ENCODE results near the gene CEP41. TPM values are rescaled to one million over a fixed set of nuclear protein-coding genes. Genes with fewer than 3 reads are reported as not detected.

Gene CEP41
- total and polyA plus RNA-seq, 4 donors: 2.3 to 3.5 (median 2.8) TPM

DNA sequence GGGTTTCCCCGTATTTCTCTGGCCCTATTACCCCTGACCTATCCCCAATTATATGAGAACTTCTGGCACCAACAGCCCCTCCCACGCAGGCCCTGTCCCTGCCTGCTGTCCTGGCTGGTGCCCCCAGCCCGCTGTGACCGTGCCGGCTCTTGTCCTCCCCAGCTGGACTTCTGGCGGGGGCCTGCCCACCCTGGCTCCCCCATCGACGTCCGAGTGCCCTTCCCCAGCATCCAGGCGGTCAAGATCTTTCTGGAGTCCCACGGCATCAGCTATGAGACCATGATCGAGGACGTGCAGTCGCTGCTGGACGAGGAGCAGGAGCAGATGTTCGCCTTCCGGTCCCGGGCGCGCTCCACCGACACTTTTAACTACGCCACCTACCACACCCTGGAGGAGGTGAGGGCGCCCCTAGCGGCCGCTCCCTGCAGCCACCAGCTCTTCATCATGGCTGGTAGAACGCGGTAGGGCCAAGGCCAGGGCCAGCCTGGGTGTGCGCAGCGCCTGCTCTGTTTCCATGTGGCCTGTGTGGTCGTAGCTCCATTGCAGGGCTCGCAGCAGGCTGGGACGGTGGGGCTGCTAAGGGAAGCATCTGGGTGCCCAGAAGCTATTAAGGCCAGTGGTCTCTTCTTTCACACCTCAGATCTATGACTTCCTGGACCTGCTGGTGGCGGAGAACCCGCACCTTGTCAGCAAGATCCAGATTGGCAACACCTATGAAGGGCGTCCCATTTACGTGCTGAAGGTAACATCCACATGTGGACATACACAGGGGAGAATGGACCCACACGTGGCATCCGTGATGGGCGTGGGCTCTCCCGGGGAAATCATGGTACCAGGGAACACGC, 59.1 kb downstream of the CEP41 start (continued):
- TF ChIP-seq, protein P1, sequence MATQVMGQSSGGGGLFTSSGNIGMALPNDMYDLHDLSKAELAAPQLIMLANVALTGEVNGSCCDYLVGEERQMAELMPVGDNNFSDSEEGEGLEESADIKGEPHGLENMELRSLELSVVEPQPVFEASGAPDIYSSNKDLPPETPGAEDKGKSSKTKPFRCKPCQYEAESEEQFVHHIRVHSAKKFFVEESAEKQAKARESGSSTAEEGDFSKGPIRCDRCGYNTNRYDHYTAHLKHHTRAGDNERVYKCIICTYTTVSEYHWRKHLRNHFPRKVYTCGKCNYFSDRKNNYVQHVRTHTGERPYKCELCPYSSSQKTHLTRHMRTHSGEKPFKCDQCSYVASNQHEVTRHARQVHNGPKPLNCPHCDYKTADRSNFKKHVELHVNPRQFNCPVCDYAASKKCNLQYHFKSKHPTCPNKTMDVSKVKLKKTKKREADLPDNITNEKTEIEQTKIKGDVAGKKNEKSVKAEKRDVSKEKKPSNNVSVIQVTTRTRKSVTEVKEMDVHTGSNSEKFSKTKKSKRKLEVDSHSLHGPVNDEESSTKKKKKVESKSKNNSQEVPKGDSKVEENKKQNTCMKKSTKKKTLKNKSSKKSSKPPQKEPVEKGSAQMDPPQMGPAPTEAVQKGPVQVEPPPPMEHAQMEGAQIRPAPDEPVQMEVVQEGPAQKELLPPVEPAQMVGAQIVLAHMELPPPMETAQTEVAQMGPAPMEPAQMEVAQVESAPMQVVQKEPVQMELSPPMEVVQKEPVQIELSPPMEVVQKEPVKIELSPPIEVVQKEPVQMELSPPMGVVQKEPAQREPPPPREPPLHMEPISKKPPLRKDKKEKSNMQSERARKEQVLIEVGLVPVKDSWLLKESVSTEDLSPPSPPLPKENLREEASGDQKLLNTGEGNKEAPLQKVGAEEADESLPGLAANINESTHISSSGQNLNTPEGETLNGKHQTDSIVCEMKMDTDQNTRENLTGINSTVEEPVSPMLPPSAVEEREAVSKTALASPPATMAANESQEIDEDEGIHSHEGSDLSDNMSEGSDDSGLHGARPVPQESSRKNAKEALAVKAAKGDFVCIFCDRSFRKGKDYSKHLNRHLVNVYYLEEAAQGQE (IDR thresholded peaks at IDR 0.05): no peak
- TF ChIP-seq JUND (IDR thresholded peaks at IDR 0.05) (no peak), TAF1 (conservative IDR thresholded peaks at IDR 0.05) (no peak), FOXA1 (IDR thresholded peaks at IDR 0.05) (no peak), YY1 (IDR thresholded peaks at IDR 0.05) (no peak)

DNA sequence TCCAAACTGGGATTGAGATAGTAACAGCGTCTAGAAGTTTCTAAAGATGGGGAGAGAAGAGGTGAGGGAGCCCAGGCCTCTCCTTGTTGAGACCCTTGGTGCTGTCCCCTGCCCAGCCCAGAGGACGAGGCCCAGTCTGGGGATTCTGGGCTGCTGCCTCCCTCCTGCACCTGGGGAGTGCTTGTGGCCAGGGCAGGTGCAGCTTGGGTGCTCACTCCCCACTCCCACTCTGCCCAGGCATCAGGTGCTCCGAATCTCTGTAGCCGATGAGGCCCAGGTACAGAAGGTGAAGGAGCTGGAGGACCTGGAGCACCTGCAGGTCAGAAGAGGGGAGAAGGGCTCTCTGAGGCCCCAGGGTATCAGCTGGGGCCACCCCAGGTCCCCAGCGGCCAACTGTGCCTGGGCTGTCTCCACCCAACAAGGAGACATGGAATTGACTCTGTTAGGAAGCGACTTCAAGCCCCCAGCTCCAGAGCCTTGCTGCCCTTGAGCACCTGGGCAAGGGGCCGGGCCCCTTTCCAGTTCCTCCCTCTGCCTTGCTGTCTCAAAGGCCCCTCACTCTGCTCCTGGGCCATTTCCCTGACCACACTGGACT, 59.9 kb downstream of the CEP41 start:
- no peak for DNase-seq (ENCODE audit: low spot score)
- no peaks in the 10 kb centered on the region for H3K9me3 ChIP-seq (ENCODE audit: control insufficient read depth in 4 of 4, low read length in 3 of 4)
- no peaks in the 10 kb centered on the region for H3K4me1 ChIP-seq (ENCODE audit: control insufficient read depth in 4 of 4, insufficient read depth in 4 of 4, low read length in 3 of 4)
- H3K9ac ChIP-seq (ENCODE audit: low read depth in 1 of 2, low read length in 2 of 2): no peak overlapping the region
- no peaks in the 10 kb centered on the region for H3K36me3 ChIP-seq (ENCODE audit: control insufficient read depth in 4 of 4, insufficient read depth in 3 of 4, low read depth in 1 of 4, low read length in 3 of 4)
- H3K27ac ChIP-seq (ENCODE audit: low read depth in 1 of 2, low read length in 2 of 2): no peak overlapping the region
- TF ChIP-seq, protein P2, sequence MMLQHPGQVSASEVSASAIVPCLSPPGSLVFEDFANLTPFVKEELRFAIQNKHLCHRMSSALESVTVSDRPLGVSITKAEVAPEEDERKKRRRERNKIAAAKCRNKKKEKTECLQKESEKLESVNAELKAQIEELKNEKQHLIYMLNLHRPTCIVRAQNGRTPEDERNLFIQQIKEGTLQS (IDR thresholded peaks at IDR 0.05): no peak
- TF ChIP-seq RXRA (IDR thresholded peaks at IDR 0.05): no peak
- TF ChIP-seq FOXA1 (IDR thresholded peaks at IDR 0.05): no peak
- no peak for TF ChIP-seq TAF1 (conservative IDR thresholded peaks at IDR 0.05)
- WGBS: 97% methylated on average over 7 of the region's 7 CpGs
- H3K4me3 ChIP-seq (ENCODE audit: low read depth in 1 of 3, low read length in 3 of 3): no peak overlapping the region
- H3K27me3 ChIP-seq (ENCODE audit: control insufficient read depth in 4 of 4, insufficient read depth in 4 of 4, low read length in 3 of 4): no peaks in the 10 kb centered on the region

DNA sequence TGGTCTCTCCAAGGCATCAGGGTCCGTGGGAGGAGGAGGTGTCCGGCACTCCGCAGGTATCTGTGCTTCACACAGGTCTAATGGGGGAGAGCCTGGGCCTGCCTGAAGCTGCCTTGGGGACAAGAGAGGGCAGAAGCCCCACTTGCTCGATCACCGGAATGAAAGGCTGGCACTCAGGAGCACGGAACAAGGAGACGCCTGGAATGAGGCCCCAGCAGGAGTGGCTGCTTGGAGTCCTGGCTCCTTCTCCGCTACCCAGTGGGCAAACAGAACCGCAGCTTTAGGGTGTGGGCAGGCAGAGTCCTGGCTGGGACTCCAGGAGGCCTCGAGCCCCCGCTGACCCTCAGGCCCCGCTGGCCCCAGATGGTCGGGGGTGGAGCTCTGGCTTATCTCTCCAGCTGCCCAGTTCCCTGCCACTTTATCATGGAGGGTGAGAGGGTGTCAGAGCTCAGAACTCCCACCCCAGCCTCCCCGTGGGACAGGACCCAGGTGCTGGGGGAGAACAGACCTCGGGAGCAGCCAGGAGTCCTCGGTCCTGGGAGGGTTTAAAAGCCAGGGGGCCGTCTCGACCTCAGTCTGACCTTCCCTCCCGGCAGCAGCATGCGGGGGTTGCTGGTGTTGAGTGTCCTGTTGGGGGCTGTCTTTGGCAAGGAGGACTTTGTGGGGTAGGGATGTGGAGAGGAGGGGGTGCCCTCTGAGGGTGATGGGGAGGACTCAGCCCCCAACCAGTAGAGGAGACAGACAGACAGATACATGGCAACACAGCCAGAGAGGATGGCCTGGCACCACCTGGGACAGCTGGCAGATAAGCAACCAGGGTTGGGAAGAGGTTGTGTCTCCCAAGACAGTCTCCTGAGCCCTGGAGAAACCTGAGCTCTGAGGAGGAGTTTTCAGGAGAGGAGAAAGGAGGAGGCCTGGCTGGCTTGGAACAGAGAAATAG, 60.6 kb downstream of the CEP41 start, which contains the start of gene CPA1:
Gene CPA1 (plus strand): TSS at position 574 of the 940 bp plus-strand sequence. CDS start 27 bp downstream, at position 601.
- Histone ChIP-seq H3K4me1 (ENCODE audit: control insufficient read depth in 4 of 4, insufficient read depth in 4 of 4, low read length in 3 of 4) (no peaks in the 10 kb centered on the region), H3K27ac (ENCODE audit: low read depth in 1 of 2, low read length in 2 of 2) (no peak within 1 kb of the TSS), H3K4me3 (ENCODE audit: low read depth in 1 of 3, low read length in 3 of 3) (no peak within 1 kb of the TSS), H3K9ac (ENCODE audit: low read depth in 1 of 2, low read length in 2 of 2) (no peak within 1 kb of the TSS), H3K27me3 (ENCODE audit: control insufficient read depth in 4 of 4, insufficient read depth in 4 of 4, low read length in 3 of 4) (no peaks in the 10 kb centered on the region), H3K9me3 (ENCODE audit: control insufficient read depth in 4 of 4, low read length in 3 of 4) (no peaks in the 10 kb centered on the region), H3K36me3 (ENCODE audit: control insufficient read depth in 4 of 4, insufficient read depth in 3 of 4, low read depth in 1 of 4, low read length in 3 of 4) (no peaks in the 10 kb centered on the region)
- no peak for DNase-seq (ENCODE audit: low spot score)
- TF ChIP-seq EGR1 (IDR thresholded peaks at IDR 0.05; ENCODE audit: low read depth in 2 of 2) (no peak), GABPA (IDR thresholded peaks at IDR 0.05 in 1 of 2, conservative IDR thresholded peaks at IDR 0.05 in 1 of 2) (no peak), FOXA1 (IDR thresholded peaks at IDR 0.05) (no peak)
- TF ChIP-seq, protein P3, sequence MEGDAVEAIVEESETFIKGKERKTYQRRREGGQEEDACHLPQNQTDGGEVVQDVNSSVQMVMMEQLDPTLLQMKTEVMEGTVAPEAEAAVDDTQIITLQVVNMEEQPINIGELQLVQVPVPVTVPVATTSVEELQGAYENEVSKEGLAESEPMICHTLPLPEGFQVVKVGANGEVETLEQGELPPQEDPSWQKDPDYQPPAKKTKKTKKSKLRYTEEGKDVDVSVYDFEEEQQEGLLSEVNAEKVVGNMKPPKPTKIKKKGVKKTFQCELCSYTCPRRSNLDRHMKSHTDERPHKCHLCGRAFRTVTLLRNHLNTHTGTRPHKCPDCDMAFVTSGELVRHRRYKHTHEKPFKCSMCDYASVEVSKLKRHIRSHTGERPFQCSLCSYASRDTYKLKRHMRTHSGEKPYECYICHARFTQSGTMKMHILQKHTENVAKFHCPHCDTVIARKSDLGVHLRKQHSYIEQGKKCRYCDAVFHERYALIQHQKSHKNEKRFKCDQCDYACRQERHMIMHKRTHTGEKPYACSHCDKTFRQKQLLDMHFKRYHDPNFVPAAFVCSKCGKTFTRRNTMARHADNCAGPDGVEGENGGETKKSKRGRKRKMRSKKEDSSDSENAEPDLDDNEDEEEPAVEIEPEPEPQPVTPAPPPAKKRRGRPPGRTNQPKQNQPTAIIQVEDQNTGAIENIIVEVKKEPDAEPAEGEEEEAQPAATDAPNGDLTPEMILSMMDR (IDR thresholded peaks at IDR 0.05; ENCODE audit: low read depth, low read length, missing input control): no peak
- TF ChIP-seq, protein P4, sequence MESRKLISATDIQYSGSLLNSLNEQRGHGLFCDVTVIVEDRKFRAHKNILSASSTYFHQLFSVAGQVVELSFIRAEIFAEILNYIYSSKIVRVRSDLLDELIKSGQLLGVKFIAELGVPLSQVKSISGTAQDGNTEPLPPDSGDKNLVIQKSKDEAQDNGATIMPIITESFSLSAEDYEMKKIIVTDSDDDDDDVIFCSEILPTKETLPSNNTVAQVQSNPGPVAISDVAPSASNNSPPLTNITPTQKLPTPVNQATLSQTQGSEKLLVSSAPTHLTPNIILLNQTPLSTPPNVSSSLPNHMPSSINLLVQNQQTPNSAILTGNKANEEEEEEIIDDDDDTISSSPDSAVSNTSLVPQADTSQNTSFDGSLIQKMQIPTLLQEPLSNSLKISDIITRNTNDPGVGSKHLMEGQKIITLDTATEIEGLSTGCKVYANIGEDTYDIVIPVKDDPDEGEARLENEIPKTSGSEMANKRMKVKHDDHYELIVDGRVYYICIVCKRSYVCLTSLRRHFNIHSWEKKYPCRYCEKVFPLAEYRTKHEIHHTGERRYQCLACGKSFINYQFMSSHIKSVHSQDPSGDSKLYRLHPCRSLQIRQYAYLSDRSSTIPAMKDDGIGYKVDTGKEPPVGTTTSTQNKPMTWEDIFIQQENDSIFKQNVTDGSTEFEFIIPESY (IDR thresholded peaks at IDR 0.05): no peak
- TF ChIP-seq, protein P5, sequence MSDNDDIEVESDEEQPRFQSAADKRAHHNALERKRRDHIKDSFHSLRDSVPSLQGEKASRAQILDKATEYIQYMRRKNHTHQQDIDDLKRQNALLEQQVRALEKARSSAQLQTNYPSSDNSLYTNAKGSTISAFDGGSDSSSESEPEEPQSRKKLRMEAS (IDR thresholded peaks at IDR 0.05): no peak
- WGBS: 59% methylated on average over 20 of the region's 20 CpGs
